Osteoblast (primary cell): Measurements from ENCODE around the gene TM4SF18. TPM values are rescaled to one million over a fixed set of nuclear protein-coding genes. Genes with fewer than 3 reads are reported as not detected.

Experiments
- DNase-seq: peaks from one replicate; pipeline ENCODE4 v3.0.0; 2011; ENCODE audit warnings: low spot score, mixed read lengths; ENCODE audit not compliant: insufficient read length; ENCODE audit errors: missing footprints
- H2AFZ ChIP-seq: 2 replicates; pipeline ENCODE4 v1.6.0; 2011; ENCODE audit warnings: mild to moderate bottlenecking, low read length
- H3K27ac ChIP-seq: 2 replicates; pipeline ENCODE4 v1.5.1; 2011; ENCODE audit warnings: mild to moderate bottlenecking, low read depth, low read length, moderate library complexity
- H3K27me3 ChIP-seq: 2 replicates; pipeline ENCODE4 v1.6.0; 2012; ENCODE audit warnings: mild to moderate bottlenecking, control low read depth, inconsistent platforms, low read length, moderate library complexity; ENCODE audit not compliant: insufficient read depth
- H3K36me3 ChIP-seq: 2 replicates; pipeline ENCODE4 v1.5.1; 2011; ENCODE audit warnings: mild to moderate bottlenecking, low read length, control low read depth, moderate library complexity; ENCODE audit not compliant: insufficient read depth
- H3K4me1 ChIP-seq: 2 replicates; pipeline ENCODE4 v1.5.1; 2011; ENCODE audit warnings: mild to moderate bottlenecking, low read length, control low read depth, moderate library complexity; ENCODE audit not compliant: insufficient read depth
- H3K4me2 ChIP-seq: 2 replicates; pipeline ENCODE4 v1.6.0; 2011; ENCODE audit warnings: mild to moderate bottlenecking, low read length; ENCODE audit not compliant: insufficient read depth
- H3K4me3 ChIP-seq: fragments of 200-600 bp; sonication (generic); 3 replicates; pipeline ENCODE4 v1.5.1; 2012; ENCODE audit warnings: mild to moderate bottlenecking, low read length, inconsistent platforms; ENCODE audit not compliant: insufficient read depth
- H3K79me2 ChIP-seq: 2 replicates; pipeline ENCODE4 v1.6.0; 2012; ENCODE audit warnings: mild to moderate bottlenecking, low read length, control low read depth, inconsistent platforms; ENCODE audit not compliant: insufficient read depth
- H3K9me3 ChIP-seq: 2 replicates; pipeline ENCODE4 v1.5.1; 2011; ENCODE audit warnings: low read depth, low read length, control low read depth
- H4K20me1 ChIP-seq: 2 replicates; pipeline ENCODE4 v1.6.0; 2012; ENCODE audit warnings: mild to moderate bottlenecking, low read length, control low read depth; ENCODE audit not compliant: insufficient read depth
- CTCF ChIP-seq: IDR thresholded peaks from 2 replicates; pipeline ENCODE4 v1.5.1; 2011; ENCODE audit warnings: mild to moderate bottlenecking, low read depth, low read length, moderate library complexity; ENCODE audit errors: extremely low read depth
- total RNA-seq: library from RNA; depleted of rRNA; stranded (reverse); fragments of >200 nt; gene quantifications from 2 replicates; pipeline ENCODE4 v1.2.3, GENCODE V29; 2012

The TM4SF18 gene
- total RNA-seq, 1 donor, result not detected

- peak overlapping the region; percentile 45 for H3K27ac ChIP-seq
- no peak overlapping the region for H3K4me2 ChIP-seq
- H2AFZ ChIP-seq, result no peak overlapping the region
- H3K27me3 ChIP-seq, result no peaks in the 10 kb centered on the region
- no peaks in the 10 kb centered on the region for H3K9me3 ChIP-seq
- H3K4me3 ChIP-seq, result no peak overlapping the region
- H3K36me3 ChIP-seq, result peaks cover 31% of the 10 kb centered on the region
- no peaks in the 10 kb centered on the region for H3K79me2 ChIP-seq
- DNase-seq, result no peak
- H4K20me1 ChIP-seq, result no peaks in the 10 kb centered on the region
- peaks cover 24% of the 10 kb centered on the region for H3K4me1 ChIP-seq
- no peak for TF ChIP-seq CTCF
Observed at GRCh38 chr3:149366941-149367840, 33.8 kb upstream of the TM4SF18 start.

DNA sequence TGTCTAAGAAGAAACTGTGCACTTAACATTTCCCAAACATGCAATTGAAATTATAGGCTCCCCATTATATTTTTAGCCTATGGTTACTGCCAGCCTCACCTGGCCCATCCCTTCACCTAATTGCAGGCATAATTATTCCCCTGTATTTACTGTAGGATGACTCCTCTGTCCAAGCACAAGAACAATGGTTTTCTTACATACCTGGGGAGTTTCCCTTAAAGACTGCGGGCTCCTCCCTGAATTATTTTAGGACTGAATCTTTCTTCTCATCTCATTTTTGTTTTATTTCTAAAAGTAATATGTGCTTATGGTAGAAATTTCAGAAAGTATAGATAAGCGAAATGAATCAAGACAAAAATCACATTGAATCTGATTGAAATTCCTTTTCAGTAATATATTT lies 32.6 kb upstream of the TM4SF18 start:
- no peaks in the 10 kb centered on the region for H3K9me3 ChIP-seq
- no peak overlapping the region for H3K4me2 ChIP-seq
- H3K27ac ChIP-seq, result no peak overlapping the region
- no peak overlapping the region for H3K4me3 ChIP-seq
- no peaks in the 10 kb centered on the region for H4K20me1 ChIP-seq
- no peaks in the 10 kb centered on the region for H3K27me3 ChIP-seq
- H3K36me3 ChIP-seq, result peaks cover 19% of the 10 kb centered on the region
- peaks cover 15% of the 10 kb centered on the region for H3K4me1 ChIP-seq
- no peaks in the 10 kb centered on the region for H3K79me2 ChIP-seq
- no peak for TF ChIP-seq CTCF
- no peak for DNase-seq
- H2AFZ ChIP-seq, result no peak overlapping the region

DNA sequence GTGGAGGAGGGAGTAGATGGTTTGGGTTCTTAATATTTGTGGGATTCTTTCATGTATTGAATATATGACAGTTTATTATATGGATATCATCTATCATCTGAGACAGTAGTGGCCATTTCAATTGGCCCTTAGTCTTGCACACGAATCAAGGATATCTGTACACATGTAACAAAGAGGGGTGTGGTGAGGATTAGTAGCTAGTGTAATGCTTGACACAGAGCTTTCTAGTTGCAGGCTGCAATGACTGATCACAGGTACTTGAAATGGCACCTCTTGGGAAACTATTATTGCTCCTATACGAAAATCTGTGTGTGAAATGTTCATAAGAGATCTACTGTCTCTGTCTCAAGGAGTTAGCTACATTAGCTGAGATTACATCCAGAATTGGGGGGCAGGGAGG lies 31.2 kb upstream of the TM4SF18 start:
- Histone ChIP-seq H3K4me1 (peaks cover 7% of the 10 kb centered on the region), H3K4me2 (no peak overlapping the region), H3K27me3 (no peaks in the 10 kb centered on the region), H3K79me2 (no peaks in the 10 kb centered on the region), H3K9me3 (no peaks in the 10 kb centered on the region), H3K27ac (no peak overlapping the region), H4K20me1 (no peaks in the 10 kb centered on the region), H3K36me3 (peaks cover 5% of the 10 kb centered on the region), H2AFZ (no peak overlapping the region), H3K4me3 (no peak overlapping the region)
- no peak for DNase-seq
- no peak for TF ChIP-seq CTCF

GRCh38 chr3:149363053-149363452 lies 29.6 kb upstream of the TM4SF18 start:
- Histone ChIP-seq H3K36me3 (no peaks in the 10 kb centered on the region), H3K9me3 (no peaks in the 10 kb centered on the region), H3K4me2 (no peak overlapping the region), H4K20me1 (no peaks in the 10 kb centered on the region), H3K27me3 (no peaks in the 10 kb centered on the region), H3K4me1 (peaks cover 3% of the 10 kb centered on the region), H2AFZ (no peak overlapping the region), H3K4me3 (no peak overlapping the region), H3K79me2 (no peaks in the 10 kb centered on the region), H3K27ac (no peak overlapping the region)
- no peak for DNase-seq
- no peak for TF ChIP-seq CTCF
